Hepatocyte (in vitro differentiated cells): ENCODE measurements around the gene SPG21.

ENCODE experiments used
- CTCF ChIP-seq: fragments of 200-600 bp; sonication (generic); IDR thresholded peaks from 2 replicates; pipeline ENCODE4 v1.5.1; 2016; ENCODE audit warnings: antibody characterized with exemption, mild to moderate bottlenecking; ENCODE audit not compliant: poor library complexity
- EZH2 ChIP-seq: fragments of 200-600 bp; sonication (generic); IDR thresholded peaks from 2 replicates; pipeline ENCODE4 v1.6.1; 2016; ENCODE audit warnings: antibody characterized with exemption, mild to moderate bottlenecking, borderline replicate concordance

GRCh38 chr15:64985366-64986033, 4.2 kb downstream of the SPG21 start:
- TF ChIP-seq CTCF = no peak
- TF ChIP-seq EZH2 = no peak
